T1000 (cell line): ENCODE measurements around the gene SIPA1L3.
"Not testable (repeated sequence)": the region's sequence is repeated elsewhere in the genome, so short reads cannot be mapped to it uniquely, and the experiment has no call there.

ENCODE experiments used
- DNase-seq: peaks from one replicate; lab custom pipeline; 2025; ENCODE audit warnings: mixed read lengths; lab: John Stamatoyannopoulos, UW

The SIPA1L3 gene, protein sequence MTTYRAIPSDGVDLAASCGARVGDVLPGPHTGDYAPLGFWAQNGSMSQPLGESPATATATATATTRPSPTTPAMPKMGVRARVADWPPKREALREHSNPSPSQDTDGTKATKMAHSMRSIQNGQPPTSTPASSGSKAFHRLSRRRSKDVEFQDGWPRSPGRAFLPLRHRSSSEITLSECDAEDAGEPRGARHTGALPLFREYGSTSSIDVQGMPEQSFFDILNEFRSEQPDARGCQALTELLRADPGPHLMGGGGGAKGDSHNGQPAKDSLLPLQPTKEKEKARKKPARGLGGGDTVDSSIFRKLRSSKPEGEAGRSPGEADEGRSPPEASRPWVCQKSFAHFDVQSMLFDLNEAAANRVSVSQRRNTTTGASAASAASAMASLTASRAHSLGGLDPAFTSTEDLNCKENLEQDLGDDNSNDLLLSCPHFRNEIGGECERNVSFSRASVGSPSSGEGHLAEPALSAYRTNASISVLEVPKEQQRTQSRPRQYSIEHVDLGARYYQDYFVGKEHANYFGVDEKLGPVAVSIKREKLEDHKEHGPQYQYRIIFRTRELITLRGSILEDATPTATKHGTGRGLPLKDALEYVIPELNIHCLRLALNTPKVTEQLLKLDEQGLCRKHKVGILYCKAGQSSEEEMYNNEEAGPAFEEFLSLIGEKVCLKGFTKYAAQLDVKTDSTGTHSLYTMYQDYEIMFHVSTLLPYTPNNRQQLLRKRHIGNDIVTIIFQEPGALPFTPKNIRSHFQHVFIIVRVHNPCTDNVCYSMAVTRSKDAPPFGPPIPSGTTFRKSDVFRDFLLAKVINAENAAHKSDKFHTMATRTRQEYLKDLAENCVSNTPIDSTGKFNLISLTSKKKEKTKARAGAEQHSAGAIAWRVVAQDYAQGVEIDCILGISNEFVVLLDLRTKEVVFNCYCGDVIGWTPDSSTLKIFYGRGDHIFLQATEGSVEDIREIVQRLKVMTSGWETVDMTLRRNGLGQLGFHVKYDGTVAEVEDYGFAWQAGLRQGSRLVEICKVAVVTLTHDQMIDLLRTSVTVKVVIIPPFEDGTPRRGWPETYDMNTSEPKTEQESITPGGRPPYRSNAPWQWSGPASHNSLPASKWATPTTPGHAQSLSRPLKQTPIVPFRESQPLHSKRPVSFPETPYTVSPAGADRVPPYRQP (N-terminal part only)

DNA sequence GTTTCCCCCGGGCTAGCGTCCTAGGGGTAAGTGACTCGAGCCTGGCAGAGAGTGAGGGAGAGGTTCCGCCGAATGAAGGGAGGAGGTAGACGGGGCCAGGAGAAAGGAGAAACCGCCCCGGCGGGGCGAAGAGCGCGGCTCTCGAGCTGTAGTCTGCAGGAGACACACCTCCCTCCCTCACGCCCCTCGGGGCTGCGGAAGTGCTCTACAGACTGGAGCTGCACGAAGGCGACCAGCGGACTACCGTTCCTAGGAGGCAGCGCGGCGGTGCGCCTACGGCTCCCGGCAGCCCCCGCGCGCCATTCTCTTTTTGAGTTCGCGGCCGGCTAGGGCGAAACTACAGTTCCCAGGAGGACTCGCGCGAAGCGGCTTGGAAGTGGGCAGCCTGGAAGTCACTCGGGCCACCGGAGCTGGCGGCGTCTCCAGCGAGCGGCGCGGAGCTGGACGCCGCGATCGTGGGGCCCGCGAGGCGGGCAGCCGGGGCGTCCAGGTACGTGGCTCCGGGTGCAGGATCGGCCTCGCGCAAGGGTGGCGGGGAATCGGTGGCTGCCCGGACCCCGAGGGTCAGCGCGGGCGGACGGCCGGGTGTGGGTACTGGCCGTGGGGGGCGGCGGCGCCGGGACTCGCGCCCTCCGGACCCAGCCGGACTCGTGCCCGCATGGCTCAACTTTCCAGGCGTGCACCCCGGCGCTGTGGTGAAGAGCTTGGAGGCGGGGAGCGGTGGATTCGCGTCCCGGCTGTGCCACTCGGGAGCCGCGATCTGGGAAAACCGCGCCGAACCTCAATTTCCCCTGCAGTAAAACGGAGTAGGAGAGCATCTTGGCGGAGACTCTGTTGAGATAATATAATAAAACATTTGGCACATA is at the start of gene SIPA1L3:
Gene SIPA1L3 (plus strand): TSS at position 340 of the 866 bp plus-strand sequence. CDS start 174,358 bp downstream, outside the sequence.
- DNase-seq = peak; percentile 94

DNA sequence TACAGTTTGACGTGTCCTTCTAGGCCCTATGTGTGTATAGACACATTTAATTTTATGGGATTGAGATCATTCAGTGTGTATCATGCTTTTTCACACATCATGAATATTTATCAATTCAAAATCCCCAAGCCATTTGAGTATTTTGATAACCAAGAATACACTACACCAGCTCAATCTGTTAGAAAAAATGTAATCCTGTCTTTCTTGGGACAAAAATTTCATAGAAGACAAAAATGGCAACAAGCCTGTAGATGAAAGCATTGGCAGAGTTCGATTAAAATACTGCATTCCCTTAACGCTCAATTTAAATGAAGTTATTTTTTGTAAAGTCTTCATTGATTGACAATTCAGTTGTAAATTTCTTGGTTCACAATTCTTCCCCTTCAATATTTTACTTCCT is 42.5 kb upstream of the SIPA1L3 start:
- no peak for DNase-seq

DNA sequence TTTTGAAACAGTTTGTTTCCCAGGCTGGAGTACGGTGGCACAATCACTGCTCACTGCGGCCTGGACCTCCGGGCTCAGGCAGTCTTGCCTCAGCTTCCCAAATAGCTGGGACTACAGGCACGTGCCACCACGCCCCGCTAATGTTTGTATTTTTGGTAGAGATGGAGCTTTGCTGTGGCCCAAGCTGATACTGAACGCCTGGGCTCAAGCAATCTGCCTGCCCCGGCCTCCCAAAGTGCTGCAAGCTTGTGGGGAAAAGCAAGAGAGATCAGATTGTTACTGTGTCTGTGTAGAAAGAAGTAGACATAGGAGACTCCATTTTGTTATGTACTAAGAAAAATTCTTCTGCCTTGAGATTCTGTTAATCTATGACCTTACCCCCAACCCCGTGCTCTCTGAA is 41.1 kb upstream of the SIPA1L3 start:
- DNase-seq = not testable (repeated sequence)

DNA sequence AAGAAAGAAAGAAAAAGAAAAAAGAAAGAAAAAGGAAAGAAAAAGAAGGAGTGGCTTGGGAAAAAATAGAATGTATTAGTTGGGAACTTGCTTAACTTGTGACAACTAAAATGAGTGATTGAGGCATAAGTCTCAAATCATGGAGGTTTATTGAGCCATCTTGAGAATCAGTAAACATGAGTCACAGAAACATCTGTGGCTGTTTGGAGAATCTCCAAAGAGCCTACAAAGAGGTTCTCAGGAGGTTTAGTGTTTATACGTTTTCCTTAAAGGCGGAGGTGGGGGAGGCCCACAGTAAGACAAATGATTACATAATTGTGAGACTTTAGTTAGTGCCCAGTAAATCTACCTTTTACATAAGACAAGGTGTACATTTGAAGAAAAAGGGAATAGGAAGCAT is 39.2 kb upstream of the SIPA1L3 start:
- DNase-seq = no peak

DNA sequence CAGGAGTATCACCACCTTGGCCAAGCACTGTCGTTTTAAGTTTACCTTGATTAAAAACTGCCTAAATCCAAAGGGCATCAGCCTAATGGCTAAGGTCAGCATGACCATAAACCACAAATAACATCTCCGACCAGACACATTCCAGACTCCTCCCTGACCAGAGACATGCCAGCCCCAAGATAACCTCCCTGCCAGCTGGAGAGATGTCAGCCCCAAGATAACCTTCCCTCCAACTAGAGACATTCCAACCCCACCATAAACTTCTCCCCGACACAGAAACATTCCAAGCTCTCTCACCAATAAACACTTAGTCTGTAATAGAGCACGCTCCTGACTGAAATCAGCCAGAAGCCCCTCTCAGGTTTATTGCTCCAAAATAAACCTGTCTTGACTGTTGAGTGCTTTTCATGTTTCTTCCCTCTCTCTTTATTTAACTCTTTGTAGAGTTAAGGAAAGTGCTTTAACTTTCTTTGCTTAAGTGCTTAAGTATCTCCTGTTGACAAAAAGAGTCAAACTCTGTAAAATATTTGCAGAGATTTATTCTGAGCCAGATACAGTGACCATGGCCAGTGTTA is 37.2 kb upstream of the SIPA1L3 start:
- no peak for DNase-seq

DNA sequence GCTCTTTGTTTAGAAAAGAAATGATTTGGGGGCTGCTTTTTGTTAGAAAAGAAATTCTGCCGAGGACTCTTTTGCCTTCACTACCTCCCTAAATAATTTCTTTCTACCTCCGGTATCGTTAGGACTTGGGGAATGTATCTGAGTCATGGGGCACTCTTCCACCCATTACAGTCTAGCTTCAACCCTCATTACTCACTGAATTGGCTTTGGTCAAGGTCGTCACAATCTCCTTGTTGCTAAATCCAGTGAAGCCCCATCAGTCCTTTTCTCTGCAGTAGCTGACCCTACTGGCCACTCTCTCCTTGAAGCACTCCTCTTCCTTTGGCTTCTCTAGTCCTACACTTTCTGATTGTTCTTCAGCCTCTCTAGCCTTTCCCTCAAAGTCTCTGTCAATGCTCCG is 34.6 kb upstream of the SIPA1L3 start:
- no peak for DNase-seq

DNA sequence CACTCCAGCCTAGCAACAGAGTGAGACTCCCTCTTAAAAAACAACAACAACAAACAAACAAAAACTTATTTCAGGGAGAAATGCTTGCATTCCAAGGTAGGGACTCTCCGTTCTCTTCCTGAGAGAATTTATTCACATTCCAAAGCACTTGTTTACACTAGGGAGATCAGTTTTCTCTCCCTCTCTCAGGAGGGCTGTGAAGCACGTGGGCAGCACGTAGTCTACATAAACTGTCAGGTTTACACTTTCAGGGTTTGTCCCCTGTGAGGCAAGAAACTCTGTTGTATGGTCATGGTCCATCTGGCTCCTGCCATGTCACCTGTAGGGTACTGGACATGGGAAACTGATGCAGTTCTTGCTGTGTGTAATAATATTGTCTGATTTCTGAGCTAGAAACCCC is 32.2 kb upstream of the SIPA1L3 start:
- no peak for DNase-seq

DNA sequence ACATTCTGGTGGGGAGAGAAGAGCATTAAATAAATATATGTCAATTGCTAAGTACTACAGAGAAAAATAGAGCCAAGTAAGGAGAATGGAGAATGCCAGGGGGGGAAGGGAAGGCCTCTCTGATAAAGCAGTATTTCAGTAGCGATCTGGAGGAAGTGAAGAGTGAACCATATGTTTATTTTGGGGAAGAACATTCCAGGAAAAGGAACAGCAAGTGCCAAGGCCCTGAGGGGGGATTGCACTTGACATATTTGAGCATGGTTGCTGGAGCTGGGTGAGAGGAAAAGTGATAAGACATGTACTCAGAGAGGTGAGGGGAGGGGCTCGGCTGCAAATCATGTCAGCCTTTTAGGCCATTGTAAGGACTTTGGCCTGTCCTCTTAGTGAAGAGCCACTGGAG is 31.0 kb upstream of the SIPA1L3 start:
- no peak for DNase-seq

DNA sequence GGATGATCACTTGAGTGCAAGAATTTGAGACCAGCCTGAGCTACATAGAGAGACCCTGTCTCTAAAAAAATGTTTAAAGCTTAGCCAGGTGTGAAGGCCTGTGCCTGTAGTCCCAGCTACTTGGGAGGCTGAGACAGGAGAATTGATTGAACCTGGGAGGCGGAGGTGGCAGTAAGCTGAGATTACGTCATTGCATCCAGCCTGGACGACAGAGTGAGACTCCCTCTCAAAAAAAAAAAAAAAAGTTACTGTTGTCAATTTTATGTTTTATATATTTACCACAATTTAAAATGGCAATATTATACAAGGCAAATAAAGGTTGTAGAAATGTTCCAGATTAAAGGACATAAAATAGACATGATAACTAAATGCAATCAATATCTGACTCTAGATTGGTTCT is 29.9 kb upstream of the SIPA1L3 start:
- no peak for DNase-seq

DNA sequence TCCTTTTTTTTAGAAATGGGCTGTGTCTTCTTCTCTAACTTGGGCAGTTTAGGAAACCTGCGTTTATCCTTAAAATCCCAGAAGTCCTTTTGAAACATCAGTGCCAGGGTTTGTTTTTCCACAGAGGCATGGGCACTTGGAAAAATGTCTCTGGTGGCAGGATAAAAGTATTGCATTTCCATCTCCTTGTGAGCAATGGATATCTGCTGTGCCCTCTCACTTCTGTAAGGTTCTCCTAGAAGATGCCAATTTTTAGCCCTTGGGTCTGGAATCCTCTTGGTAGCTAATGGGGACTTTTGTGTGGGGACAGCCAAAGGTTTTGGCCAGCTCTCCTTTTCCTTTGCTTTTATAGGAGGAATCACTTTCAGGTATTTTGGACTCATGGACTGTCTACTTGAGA is 21.6 kb upstream of the SIPA1L3 start:
- DNase-seq = no peak

DNA sequence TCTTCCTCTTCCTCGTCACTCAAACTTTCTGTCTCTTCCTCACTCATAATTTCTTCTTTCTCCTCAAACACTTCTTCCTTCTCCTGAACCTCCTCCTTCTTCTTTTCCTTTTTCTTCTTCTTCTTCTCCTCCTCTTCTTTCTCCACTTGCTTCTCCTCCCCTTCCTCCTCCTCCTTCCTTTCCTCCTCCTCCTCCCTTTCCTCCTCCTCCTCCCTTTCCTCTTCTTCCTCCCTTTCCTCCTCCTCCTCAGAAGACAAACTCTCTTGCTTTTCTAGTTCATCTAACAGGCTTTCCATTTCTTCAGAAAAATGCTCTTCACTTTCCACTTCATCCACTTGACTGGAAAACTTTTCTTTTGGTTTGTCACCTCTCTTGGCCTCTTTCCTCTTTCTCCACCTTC is 20.4 kb upstream of the SIPA1L3 start:
- no peak for DNase-seq

DNA sequence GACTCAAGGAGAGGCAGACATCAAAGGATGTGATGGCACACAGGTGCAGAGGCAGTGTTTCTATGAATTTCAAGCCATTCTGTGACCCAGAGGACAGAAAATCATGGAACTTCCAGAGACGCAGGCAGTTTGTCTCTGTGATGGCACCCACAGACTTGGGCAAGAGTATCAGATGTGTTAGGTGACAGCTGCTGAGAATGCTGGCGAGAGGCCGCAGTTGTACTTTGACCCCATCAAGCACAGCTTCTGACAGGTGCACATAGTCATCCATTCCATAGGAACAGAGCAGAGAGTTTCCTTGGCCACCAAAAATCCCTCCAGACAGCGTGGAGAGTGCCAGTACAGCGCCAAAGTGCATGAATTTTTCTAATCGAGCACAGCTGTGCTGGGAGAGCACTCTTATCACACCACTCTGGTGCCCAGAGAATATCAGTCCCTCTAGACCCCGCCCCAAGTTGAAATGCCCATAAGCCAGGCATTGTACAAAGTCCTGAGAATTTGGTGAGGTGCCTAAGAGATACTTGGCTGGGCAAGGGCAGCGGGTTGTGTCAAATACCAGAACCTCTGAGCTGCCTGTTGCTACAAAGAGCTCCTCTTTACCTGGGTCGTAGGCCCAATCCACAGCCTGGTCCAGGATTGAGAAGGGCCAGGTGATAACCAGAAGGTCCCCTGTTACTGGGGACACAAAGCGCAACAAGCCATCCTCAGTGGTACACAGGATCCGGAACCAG is 13.0 kb upstream of the SIPA1L3 start:
- no peak for DNase-seq

DNA sequence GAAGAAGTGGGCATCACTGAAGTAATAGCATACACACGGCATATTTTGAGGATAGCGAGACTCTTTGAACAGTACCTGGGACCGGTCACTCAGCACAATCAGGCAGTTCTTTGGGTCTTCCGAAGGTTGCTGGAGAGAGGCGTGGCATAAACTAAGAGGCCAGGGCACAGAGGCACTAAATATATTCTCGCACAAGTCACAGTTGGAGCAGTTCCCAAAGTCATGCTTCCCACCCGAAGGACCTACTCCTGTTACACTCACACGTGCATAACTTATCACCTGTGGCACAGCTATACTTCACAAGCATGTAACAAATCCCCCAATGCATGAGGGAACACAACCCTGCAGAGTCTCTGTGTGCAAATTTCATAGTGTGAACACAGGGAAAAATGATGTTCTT is 10.8 kb upstream of the SIPA1L3 start:
- no peak for DNase-seq

DNA sequence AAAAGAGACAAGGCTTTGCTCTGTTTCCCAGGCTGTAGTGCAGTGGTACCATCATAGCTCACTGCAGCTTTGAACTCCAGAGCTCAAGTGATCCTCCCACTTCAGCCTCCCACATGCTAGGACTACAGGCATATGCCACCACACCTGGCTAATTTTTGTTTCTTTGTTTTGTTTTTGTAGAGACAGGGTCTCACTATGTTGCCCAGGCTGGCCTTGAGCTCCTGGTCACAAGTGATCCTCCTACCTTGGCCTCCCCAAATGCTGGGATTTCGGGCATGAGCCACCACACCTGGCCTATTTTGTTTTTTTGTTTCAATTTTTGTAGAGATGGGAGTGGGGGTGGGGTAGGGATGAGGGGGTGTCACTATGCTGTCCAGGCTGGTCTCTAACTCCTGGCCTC is 7.6 kb upstream of the SIPA1L3 start:
- no peak for DNase-seq

DNA sequence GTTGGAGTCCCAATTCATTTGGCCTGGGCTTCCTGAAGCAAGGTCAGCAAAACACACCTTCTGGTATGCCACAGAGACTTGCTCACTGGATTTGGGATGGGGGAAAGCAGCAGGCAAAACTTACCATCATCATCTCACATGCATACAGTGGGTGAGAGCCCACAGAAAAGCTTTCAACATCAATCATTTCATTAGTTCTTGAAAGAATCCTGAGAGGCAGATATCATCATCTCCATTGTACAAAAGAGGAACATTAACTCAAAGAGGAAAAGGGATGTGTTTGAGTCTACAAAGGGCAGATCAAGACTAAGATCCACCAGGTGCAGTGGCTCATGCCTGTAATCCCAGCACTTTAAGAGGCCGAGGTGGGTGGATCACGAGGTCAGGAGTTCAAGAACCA is 7.0 kb upstream of the SIPA1L3 start:
- no peak for DNase-seq

DNA sequence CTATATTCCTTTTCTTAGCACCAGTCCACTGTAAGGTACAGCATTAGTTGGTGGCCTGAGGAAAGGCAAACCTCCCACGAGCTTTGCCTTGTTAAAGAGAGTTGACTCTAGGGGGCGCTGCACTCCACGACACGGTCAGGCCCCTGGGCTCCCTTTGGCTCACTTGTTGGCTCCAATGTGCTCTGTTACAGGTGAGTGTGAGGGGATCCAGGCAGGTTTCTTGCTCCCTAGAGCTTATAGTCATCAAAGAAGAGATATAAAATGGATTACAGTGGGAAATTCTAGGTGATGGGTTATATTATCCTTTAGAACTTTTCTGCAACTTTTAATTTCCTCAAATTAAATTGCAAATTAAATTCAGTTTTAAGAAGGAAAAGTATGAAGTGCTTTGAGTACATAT is 4.3 kb upstream of the SIPA1L3 start:
- peak; percentile 66 for DNase-seq

DNA sequence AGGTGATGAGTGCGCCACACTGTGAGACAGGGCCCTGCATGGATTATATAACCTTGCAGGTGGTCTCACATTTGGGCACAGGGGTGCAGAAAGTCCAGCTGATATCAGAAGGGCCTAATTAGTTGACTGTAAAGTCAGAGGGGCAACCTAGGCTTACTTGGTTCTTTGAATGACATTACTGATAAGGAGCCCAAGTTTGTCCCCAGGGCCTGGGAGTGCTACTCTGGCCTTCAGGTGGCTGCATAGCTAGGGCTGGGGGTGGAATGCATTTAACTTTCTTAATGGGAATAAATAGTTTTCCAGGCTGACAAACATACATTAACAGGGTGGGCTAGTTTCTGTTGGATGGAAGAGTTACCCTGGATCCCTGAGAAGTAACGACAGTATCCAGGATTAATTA is 3.9 kb upstream of the SIPA1L3 start:
- DNase-seq = no peak

DNA sequence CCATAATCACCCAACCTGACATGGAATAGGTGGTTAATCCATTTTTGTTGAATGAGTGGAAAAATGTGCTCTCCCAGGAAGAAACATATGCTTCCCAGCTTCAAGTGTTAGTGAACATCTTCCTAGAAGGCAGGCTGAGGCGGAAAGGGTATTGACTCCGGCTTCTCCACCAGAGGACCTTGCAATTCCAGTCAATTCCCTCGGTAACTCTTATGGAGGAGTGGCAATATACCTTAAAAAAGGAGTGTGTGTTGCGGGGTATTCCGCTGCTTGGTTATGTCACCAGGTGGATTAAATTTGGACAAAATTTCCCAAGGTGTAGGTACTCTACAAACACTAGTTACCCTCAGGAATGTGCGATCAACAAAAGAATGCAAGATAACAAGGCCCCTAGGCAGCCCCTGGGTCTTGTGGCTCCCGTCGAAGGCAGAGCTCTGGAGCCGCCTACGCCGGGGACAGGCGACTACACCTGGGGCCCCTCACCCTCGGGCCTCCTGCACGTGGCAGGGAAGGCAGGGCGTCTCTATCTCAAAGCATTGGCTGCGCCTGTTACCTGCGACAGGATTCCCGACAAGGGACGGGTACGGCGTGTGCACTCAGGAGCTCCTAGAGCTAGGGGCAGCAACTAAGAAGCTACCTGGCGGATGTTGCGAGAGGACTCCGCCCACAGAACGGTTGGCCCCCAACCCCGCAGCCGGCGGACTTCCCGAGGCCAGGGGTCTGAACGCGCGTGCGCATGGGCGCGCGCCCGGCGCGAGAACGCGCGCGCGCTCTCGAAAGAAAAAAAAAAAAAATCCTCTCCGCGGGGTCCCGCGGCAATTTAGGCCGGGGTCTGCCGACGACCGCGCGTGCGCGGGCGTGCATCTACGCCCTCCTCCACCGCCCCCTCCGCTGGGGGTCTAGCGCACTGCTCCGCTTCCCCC is 801 bp upstream of the SIPA1L3 start, which contains the start of gene WDR87:
Gene WDR87 (minus strand): TSS at position 649 of the 923 bp plus-strand sequence. CDS start 8,355 bp downstream, outside the sequence.
- DNase-seq = no peak

DNA sequence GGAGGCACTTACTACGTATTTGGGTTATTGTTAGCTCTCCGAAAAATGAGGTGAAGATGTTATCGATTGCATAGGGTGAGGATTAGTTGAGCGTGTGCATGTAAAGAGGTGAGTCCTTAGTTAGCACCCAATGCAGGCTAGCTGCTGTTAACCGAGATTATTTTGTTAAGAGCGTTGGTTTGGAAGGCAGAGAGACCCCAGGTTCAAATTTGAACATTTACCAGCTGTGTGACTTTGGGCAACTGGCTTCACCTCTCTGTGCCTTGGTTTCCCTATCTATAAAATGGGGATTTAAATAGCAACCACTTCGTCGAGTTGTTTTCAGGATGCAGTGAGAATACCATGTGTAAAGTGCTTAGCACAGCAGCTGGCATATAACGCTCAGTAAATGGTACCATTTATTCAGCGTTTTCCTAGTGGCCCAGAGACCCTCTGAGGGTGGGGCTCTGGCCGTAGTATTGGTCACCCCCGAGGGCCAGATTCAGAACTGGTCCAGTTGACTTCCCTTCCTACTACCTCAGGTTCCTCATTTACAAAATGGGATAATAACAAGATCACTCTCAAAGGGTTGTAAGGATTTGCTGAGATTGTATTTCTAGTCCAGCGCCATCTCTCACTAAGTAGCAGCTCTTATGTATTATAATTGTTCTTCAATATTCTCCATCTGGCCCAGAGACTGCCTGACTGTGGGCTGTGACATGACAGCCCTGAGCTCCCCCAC is 887 bp downstream of the SIPA1L3 start:
- no peak for DNase-seq
